Activated effector memory CD4-positive, alpha-beta T cell treated with anti-CD3 and anti-CD28 coated beads, Interleukin-2, amount 50 U/mL, for 16 hours (primary cell): Measurements from ENCODE around the gene GRM8.

ENCODE experiments used
- DNase-seq: peaks from one replicate; pipeline ENCODE4 v3.0.0-alpha.2; 2020

GRM8 gene

DNA sequence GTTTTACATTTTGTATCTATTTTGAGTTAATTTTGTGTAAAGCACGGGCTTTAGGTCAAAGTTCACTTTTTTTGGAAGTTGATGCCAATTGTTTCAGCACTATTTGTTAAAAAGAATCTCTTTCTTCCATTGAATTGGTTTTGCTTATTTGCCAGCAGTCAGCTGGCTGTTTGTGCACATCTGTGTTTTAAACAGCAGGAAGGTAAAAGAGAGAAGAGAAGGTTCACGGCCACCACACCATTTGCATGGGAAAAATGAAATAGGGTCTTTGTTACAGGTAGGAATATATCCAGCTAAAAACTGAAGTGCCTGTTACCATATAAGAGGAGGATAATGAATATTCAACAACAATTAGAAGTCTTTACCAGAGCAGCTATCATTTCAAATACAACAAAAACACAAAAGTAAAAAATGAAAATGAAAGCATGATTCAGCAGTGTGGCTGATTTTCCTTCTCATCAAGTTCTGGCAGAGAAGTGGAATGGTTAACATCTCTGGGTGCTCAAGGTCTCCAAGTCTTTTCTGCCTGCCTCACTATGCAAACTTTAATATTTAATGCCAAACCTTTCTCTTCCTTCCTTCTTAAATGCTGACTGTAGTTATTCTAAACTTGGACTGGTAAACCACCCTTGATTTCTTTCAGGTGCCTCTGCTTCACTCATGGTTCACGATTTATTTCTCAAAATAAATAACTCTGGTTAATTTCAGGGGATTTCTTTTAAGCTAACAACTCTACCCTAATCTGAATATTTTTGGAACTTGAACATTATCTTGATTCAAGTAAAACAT is 841.5 kb downstream of the GRM8 start:
- DNase-seq: no peak

DNA sequence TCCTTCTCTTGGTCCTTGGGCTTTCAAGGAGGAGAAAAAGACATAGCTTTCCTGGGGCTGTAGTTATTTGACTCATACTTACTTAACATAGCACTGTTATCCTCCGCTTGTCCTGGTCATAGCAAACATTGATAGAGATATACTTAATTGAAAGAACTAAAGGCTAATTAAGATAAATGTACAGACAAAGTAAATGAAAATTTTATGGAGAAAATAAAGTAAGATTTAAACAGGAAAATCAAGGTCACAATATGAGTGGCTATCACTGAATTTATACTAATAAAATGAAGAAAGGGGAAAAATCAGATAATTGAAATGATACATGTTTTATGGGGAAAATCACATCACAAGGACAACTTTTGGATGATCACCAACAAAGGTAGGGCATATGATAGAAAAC is 849.7 kb downstream of the GRM8 start:
- no peak for DNase-seq

DNA sequence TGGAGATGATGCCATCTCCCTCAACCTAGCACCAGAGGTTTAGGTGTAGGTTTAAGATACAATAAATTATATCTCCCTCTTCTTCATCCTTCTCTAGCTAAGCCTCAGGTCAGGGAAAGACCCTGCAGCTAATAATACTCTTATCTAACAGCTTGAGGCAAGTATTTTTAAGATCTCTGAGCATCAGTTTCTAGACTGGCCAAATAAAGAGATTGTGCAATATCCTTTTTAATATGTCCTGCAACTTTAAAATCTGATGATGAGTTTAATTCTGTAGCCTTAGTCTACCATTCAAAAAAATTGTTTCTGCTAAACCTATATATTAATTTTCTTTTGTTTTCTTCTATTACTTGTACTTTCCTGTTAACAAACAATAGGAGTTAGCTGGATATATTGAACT is 850.8 kb downstream of the GRM8 start:
- DNase-seq: no peak

GRCh38 chr7:126398851-126399529 is 853.8 kb downstream of the GRM8 start:
- no peak for DNase-seq

GRCh38 chr7:126398285-126398684 is 854.5 kb downstream of the GRM8 start:
- DNase-seq: no peak

DNA sequence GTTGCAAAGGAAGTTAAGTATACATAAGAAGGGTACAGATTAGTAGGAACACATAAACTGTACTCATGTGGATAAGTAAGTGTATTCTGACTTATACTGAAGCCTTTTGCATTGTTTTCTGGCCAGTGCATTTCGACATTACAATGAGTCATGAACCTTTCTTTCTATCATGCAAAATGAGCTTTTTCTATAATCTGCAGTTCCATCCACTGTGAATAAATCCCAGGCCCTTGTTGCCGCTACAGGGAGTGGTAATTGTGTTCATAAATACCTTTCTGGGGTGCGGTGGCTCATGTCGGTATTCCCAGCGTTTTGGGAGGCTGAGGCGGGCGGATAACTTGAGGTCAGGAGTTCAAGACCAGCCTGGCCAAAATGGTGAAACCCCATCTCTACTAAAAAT is 858.3 kb downstream of the GRM8 start:
- DNase-seq: no peak
